Stimulated activated CD8-positive, alpha-beta memory T cell treated with anti-CD3 and anti-CD28 coated beads, Interleukin-4, amount 100 ng/mL, for 24 hours (primary cell): ENCODE data around the gene RNF19B.
"Not testable (repeated sequence)": the region's sequence is repeated elsewhere in the genome, so short reads cannot be mapped to it uniquely, and the experiment has no call there.

Experiments
- DNase-seq: peaks from one replicate; pipeline ENCODE4 v3.0.0-alpha.2; 2020; ENCODE audit warnings: low read depth

The RNF19B gene

DNA sequence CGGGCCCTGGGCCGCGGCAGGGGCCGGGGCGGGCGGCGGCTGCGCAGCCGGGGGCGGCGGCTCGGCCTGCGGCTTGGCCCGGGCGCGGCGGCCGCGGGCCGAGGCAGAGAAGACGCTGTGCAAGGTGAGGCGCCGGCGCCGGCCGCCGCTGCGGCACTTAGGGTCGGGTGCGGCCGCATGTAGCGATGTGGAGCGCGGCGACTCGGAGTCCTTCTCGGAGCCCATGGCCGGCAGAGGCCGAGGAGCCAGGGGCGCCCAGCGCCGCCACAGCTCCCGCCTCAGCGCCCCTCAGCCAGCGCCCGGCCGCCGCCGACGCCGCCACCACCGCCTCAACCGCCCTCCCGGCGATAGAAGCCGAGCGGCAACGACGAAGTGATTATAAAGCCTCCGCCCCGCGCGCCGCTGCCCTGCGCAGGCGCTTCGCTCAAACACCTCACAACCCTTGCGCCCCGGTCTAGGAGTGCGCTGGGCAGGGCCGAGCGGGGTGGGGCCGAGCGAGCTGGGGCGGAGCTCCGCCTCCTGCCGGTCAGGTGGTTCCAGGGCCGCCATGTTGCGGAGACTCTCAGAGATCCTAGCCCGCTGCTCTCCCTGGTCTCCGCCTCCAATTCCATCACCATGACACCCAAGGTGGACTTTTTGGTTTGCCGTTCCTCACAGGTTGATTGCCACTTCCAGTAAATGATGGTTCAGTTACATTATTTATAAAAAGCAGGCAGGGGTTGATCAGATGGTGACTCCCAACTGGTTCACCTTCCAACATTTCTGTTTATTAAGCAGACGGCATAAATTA is at the start of gene RNF19B:
Gene RNF19B (minus strand): TSS at position 349 of the 790 bp plus-strand sequence. CDS start 124 bp downstream, at position 225.
- peak; percentile 93 for DNase-seq

GRCh38 chr1:33013791-33014190 is 49.2 kb upstream of the RNF19B start:
- DNase-seq: no peak

- no peak for DNase-seq
Observed at GRCh38 chr1:33012165-33012564, 47.6 kb upstream of the RNF19B start.

- no peak for DNase-seq
Observed at GRCh38 chr1:33010932-33011731, 46.5 kb upstream of the RNF19B start.

GRCh38 chr1:33009561-33009960 is 45.0 kb upstream of the RNF19B start:
- DNase-seq: no peak

GRCh38 chr1:33008051-33008914 is 43.7 kb upstream of the RNF19B start:
- no peak for DNase-seq

DNA sequence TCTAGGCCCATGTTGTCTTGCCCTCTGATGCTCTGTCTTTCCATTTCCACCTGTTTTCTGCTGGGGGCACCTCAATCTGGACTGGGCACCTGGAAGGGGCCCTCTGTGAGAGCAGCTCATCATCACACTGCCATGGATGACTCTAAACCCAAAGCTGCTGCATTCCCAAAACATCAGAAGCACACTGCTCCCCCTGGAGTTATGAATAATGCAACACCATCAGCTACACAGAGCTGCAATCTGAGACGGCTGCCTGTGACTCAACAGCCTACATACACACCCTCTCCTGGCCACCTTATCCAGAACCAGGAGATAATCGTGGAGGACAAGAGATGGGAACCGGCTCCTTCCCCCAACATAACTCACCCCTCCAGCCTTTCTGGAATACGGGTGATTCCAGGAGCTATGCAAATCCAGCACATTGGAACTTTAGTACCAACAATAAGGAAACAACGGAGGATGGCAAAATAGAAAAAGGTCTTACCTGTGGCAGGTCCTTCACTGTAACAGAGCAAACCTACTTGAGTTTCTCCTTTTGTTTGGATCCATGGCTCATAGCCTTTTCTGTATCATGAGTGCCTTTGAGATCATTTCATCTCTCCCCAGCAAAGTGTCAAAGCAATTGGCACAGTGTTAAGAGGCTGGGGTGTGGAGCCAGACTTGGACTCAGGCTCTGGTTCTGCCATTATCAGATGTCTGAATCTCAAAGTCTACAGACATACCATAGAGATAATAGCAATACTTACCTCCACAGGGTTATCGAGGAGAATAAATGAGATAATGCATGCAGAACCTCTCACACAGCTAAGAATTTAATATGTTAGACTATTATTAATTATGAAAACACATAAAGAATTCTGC is 42.8 kb upstream of the RNF19B start:
- DNase-seq: no peak

- no peak for DNase-seq
Observed at GRCh38 chr1:33005838-33006421, 41.3 kb upstream of the RNF19B start.

GRCh38 chr1:33005117-33005837 is 40.7 kb upstream of the RNF19B start:
- no peak for DNase-seq

- DNase-seq: no peak
Observed at GRCh38 chr1:33004613-33005012, 40.0 kb upstream of the RNF19B start.

DNA sequence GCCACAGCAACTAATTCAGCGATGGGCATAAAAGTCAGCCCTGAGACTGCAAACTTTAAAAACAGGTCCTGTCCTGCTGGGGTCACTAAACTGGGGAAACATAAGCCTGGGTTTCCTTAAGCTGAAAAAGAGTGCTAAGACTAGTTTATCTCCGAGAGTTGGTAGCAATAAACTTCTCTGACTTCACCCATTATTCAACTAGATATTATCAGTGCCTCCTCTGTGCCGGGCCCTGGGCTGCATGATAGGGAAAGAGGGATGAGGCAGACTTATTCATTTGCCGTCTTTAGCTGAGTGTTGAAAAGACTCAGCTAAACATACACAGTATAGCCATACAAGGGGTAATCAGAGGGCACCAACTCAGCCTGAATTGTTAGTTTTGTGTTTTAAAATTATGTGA is 39.0 kb upstream of the RNF19B start:
- DNase-seq: no peak

GRCh38 chr1:33002006-33002405 is 37.4 kb upstream of the RNF19B start:
- DNase-seq: no peak

- DNase-seq: no peak
Observed at GRCh38 chr1:33001282-33001681, 36.7 kb upstream of the RNF19B start.

- DNase-seq: no peak
Observed at GRCh38 chr1:33000427-33001026, 35.9 kb upstream of the RNF19B start.

DNA sequence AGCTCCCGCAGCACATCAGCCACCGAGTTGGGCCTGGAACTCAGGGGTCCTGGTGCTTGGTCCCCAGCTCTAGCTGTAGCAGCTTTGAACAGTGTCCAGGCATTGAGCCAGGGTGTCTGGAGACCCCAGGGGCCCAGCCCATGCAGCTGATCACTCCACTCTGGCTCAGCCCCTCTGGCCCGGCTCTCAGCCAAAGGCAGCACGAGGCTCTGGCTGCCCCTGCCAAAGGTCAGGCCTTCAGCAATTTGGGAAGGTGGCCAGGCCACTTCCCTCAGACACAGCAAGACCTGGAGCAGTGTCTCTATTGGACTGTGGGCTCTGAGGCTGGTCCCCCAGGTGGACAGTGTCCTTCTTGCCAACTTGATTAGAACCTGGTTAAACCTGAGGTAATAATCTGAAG is 34.4 kb upstream of the RNF19B start:
- no peak for DNase-seq

- no peak for DNase-seq
Observed at GRCh38 chr1:32998064-32998463, 33.5 kb upstream of the RNF19B start.

DNA sequence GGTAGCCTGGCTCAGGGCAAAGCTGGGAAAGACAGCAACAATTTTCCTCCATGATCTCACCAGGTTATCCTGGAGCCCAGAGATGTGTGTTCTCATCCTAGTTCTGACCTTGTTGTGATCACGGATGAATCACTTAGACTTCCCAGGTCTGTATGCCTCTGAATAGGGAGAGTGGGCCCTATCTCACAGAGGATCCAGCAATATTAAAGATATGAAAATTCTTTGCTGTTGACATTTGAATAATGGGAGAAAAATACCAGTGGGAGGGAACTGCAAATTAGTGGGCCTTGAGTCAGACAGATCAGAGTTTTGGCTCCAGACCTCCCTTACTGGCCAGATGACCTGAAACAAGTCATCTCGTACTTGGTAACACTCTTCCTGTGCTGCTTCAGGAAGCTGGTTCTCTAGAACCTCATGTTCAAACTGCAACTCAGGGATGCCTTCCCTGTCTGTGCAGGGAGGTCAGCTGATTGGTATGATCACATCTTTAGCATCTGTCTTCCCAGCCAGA is 32.8 kb upstream of the RNF19B start:
- DNase-seq: no peak

DNA sequence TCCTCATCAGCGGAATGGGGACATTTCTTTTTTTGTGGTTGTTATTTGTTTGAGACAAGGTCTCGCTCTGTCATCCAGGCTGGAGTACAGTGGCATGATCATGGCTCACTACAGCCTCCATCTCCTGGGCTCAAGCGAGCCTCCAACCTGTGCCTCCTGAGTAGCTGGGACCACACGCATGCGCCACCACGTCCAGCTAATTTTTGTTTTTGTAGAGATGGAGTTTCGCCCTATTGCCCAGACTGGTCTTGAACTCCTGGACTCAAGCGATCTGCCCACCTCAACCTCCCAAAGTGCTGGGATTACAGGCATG is 28.7 kb upstream of the RNF19B start:
- not testable (repeated sequence) for DNase-seq

- peak; percentile 46 for DNase-seq
Observed at GRCh38 chr1:32992489-32993323, 28.1 kb upstream of the RNF19B start.
